ENCODE results near the gene C11orf86. TPM values are rescaled to one million over a fixed set of nuclear protein-coding genes. Genes with fewer than 3 reads are reported as not detected.
"Not testable (repeated sequence)": the region's sequence is repeated elsewhere in the genome, so short reads cannot be mapped to it uniquely, and the experiment has no call there.

C11orf86 gene
- polyA plus RNA-seq, 5 donors = not detected

DNA sequence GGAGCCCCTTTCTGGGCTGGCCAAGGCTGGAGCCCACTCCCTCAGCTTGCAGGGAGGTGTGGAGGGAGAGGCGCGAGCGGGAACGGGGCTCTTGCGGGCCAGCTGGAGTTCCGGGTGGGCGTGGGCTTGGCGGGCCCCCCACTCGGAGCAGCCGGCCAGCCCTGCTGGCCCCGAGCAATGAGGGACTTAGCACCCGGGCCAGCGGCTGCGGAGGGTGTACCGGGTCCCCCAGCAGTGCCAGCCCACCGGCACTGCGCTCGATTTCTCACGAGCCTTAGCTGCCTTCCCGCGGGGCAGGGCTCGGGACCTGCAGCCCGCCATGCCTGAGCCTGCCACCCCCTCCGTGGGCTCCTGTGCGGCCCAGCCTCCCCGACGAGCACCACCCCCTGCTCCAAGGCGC lies 13.6 kb downstream of the C11orf86 start:
- DNase-seq = not testable (repeated sequence)

DNA sequence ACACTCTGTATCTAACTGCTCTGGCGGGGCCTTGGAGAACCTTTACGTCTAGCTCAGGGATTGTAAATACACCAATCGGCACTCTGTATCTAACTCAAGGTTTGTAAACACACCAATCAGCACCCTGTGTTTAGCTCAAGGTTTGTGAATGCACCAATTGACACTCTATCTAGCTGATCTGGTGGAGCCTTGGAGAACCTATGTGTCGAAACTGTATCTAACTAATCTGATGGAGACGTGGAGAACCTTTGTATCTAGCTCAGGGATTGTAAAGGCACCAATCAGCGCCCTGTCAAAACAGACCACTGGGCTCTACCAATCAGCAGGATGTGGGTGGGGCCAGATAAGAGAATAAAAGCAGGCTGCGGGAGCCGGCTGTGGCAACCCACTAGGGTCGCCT lies 14.3 kb downstream of the C11orf86 start:
- DNase-seq = not testable (repeated sequence)

DNA sequence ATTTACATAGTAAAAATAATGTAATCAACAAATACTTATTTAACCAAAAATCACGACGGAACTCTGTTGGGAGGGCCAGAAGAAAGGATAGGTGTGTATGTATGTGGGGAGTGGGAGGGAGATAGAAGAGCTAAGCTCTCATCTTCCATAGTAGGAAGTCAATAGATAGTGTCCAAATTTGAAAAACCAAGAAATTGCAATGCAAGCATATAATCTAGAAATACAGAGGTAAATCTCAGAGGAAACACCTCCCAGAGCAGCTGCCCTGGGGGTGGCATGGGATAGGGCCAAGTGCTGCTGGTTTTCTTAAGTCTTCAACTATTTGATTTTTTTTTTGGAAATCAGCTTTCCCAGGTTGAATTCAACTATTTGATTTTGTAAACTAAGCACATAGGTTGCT lies 16.9 kb downstream of the C11orf86 start:
- no peak for DNase-seq

DNA sequence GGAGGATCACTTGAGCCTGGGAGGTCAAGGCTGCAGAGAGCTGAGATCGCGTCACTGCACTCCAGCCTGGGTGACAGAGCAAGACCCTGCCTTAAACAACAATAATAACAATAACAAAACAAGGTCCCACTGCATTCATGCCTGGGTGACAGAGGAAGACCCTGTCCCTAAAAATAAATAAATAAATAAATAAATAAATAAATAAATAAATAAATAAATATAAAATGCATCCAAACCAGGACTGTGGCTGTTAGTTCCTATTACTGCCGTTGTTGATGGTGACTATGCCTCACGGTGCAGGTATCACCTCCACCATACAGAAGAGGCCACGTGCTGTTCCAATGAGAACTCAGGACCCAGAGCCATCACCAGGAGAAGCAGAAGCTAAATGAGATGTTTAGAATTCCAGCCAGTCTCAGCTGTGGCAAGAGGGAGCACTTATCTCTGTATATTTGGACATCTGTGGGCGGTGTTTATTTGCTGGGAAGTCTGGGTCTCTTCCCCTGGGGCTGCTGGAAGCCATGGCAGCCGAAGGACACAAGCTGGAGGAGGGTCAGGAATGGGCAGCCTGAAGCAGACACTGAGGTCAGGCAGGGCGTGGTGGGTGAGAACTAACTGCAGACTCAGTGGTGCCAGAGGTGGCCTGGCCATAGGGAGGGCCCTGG lies 21.6 kb downstream of the C11orf86 start:
- DNase-seq = no peak

DNA sequence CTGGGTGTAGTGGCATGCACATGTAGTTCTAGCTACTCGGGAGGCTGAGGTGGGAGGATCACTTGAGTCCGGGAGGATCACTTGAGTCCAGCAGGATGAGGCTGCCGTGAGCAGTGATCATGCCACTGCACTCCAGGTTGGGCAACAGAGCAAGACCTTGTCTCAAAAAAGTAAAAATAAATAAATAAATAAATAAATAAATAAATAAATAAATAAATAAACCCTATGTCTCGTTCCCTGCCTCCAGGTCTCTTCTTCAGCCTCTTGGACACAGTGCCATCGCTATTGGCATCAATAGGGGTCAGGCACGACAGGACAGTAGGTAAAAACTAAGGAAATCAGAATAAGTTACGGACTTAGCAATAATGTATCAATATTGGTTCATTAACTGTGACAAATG lies 24.5 kb downstream of the C11orf86 start:
- no peak for DNase-seq

DNA sequence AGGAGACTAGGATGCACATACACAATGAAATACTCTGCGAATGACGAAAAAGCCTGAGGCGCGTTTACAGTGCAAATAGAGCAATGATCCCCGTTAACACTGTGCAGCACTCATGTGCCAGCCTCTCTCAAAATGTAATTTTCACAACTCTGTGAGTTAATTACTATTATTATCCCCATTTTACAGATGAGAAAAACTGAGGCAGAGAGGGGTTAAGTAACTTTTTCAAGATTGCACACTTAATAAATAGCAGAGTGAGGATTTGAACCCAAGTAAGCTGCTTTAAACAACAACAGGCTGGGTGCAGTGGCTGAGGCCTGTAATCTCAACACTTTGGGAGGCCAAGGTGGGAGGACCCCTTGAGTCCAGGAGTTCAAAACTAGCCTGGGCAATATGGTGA lies 26.2 kb downstream of the C11orf86 start:
- no peak for DNase-seq

DNA sequence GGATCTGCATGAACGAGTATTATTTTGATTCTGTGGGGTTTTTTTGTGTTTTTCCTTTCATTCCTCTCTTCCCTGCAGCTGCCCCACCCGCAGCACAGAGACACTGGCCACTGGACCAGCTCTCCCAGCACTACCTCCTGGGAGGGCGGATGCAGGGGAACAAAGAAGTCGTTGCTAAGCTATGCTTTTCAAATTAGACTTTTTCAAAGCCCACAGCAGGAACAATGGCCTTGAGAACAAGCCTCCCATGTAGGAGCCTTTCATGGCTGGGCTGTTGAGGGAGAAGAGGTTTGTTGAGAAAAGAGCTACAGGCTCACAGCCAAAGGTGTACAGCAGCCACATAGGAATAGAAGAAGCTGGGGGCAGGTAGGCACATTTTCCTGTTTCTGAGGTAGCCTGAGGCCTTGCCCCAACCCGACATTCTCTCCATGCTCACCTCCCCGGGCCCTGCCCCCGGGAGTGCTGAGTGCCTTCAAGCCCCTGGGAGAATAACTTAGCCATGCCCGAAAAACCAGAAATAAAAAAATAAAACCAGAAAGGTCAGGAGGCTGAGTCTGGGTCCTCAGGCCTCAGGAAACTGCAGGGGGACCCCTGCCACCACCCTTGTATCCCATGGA lies 27.3 kb downstream of the C11orf86 start:
- no peak for DNase-seq

DNA sequence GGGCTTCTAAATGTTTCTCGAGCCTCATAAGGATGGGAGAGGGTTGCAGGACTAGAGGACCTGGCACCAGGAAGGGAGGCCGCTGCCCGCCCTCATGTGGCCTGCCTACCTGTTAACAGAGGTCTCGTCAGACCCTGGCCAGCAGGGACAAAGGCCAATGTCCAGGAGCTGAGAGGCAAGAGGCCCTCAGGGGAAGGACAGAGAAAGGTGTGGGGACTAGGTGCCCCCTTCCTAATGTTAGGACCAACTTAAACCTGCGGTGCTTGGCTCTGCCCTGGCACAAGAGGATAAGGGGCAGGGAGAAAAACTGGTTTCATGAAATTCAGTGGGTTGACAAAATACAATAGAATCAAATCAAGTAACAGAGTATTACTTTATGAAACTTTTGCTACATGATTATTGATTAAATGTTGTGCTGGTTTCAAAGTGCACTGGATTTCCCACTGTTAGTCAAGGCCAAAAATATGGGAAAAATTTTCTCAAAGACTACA lies 27.9 kb downstream of the C11orf86 start:
- no peak for DNase-seq

DNA sequence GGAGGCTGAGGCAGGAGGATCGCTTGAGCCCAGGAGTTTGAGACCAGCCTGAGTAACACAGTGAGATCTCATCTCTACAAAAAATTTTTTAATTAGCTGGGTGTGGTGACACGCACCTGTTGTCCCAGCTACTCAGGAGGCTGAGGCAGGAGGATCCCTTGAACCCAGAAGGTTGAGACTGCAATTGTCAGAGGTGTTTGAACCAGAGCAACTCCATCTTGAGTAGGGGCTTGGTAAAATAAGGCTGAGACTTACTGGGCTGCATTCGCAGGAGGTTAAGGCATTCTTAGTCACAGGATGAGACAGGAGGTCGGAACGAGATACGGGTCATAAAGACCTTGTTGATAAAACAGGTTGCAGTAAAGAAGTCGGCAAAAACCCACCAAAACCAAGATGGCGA lies 30.1 kb downstream of the C11orf86 start:
- not testable (repeated sequence) for DNase-seq

DNA sequence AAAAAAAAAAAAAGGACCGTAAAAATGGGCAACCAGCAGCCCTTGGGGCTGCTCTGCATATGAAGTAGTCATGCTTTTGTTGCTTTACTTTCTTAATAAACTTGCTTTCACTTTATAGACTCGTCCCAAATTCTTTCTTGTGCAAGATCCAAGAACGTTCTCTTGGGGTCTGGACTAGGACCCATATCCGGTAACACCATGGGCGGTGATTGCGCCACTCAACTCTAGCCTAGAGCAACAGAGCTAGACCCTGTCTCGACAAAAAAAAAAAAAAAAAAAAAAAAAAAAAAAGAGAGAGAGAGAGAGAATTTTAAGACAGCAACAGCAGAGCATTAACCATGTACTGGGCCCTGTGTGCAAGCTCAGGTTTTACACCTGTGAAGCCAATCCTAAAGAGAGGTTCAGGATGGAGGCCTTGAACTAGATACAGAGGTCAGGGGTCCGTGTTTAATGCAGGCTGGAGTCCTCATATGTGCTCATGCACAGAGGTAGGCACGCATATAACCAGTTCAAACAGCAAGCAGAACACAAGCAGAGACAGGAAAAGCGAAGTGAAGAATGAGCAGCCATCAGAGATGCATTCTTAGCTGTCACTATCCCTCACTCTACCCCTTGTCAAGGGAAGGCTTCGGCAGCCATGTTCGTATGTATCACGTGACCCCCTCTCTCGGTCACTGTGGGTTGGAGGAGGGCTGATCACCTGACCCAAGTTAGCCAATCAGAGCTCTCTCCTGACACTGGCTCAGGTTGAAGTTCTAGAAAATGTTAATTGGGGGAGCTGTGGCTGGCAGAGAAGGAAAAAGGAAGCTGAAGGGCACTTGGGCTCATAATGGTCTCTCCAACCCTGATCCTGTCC lies 31.2 kb downstream of the C11orf86 start:
- no peak for DNase-seq

DNA sequence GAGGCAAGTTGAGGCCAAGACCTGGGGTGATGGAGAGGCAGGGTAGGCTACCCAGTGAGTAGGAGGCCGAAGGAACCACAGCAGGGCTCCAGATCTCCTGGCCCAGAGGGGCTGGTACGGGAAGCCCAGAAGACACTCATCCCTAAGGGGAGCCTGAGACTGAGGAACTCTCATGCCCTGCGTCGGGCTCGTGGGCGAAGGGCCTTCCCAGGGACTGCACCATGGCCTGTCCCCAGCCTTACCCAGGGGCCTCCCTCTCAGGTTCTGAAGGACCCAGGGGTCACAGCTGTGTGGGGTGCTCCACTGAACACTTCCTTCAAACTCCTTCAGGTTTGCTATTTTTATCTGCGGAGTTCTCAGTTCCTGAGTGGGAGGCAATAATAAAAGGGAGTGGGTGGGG lies 32.0 kb downstream of the C11orf86 start:
- no peak for DNase-seq

DNA sequence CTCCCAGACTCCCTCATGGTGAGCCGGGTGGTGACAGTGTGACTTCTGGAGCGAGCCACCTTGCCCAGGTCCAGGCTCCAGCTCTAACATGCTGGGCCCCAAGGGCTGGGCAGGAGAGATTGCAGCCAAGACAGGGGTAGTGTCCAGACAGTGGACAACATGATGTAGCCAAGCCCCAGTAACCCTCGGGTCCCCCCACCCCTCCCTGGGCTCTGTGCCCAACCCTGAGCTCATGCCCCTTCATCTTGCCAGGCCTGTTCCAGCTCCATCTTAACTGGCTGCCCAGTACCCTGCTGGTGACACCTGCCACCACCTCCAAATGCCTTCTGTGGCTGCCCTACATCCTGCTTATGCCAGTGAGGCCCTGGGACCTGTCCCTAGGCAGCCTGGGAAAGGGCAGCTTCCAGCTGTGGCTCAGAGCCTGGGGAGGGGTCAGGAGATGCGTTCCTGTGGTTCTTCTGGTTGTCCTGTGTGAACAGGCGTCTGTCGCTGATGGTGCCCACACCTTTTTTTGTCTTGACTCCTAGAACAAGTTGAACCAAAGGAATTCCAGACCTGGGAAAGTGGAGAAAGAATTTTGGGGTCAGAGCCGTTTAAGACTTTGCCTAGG lies 35.3 kb downstream of the C11orf86 start:
- no peak for DNase-seq

DNA sequence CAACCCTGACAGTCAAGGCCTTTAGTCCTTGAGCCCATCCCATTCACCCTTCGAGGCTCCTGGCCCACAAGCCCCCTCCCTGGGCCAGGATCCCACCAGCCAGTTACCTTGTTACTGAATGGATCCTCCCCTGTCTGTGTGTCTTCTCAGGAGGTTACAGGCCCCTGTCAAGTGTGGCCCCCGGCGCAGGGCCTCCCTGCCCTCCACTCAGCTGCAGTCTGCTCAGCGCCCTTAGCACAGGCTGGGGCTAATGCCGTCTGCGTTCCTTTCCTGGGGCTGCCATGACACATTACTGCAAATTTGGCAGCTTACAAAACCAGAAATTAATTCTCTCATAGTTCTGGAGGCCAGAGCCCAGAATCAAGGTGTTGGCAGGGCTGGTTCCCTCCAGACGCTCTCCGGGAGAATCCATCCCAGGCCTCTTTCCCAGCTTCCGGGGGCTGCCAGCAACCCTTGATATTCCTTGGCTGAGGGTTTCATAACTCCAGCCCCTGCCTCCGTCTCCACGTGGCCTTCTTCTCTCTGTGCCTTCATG lies 38.5 kb downstream of the C11orf86 start:
- no peak for DNase-seq

DNA sequence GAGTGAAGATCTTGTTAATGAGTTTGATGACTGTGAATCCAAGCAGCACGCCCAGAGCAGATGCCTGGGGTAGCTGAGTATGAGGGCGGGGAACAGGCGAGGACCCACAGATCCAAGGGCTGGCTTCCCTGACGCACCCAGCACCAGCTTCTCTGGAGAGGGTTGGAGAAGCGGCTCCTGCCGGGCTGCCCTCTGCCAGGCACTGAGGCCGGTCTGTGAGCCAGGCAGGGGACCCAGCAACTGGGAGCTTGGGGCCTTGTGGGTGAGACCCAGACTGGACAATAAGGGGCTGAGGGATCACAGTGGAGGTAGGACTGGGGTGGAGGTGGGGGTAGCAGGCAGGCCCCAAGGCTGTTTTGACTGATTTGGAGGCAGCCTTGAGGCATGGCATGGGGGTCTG lies 39.2 kb downstream of the C11orf86 start:
- no peak for DNase-seq

DNA sequence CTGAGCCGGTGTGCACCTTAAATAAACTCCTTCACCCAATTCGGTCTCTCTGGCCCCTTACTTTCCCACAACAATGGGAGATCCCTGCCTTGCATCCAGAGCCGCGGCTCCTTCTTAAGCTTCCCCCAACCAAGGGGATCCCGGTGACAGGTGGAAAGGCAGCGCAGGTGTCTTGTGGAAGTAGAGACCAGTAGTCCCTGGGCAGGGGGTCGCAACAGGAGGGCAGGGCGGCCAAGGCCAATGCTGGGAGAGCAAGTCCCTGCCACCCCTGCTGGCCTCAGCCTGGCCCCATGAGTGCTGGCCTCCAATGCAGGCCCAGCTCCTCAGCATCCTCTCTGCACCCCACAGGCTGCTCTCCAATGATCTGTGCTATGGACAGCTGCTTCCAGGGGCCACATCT lies 39.9 kb downstream of the C11orf86 start:
- DNase-seq = no peak

DNA sequence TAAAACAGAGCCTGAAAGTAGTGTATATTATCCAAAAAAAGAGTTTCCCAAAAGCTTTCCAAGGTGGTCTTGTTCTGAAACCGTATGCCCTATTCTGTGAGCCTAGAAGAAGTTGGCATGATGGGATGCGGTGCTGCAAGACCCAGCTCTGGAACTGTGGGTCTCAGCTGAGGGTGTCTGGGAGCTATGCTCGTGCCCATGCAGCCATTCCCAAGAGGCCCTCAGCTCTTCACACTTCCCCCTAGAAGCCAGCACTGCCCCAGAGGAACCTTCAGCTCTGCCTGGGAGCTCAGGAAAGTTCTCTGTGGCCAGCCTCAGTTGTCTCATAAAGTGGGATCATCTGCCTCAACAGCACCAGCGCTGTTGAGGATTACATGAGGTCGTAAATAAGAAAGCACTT lies 41.4 kb downstream of the C11orf86 start:
- no peak for DNase-seq

DNA sequence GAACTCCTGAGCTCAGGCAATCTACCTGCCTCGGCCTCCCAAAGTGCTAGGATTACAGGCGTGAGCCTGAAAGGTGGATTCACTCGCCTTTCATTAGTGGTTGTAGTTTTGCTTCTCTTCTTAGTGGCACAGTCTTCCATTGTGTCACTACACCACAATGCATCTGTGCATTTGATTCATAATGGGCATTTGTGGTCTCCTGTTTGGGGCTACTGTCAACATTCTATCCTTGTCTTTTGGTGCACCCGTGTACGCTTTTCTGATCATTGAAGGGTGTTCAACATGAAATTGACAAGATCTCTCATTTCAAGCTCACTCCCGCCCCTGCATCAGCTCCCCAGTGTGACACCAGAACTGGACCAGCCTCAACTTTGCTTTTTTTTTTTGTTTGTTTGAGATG lies 45.8 kb downstream of the C11orf86 start:
- no peak for DNase-seq

DNA sequence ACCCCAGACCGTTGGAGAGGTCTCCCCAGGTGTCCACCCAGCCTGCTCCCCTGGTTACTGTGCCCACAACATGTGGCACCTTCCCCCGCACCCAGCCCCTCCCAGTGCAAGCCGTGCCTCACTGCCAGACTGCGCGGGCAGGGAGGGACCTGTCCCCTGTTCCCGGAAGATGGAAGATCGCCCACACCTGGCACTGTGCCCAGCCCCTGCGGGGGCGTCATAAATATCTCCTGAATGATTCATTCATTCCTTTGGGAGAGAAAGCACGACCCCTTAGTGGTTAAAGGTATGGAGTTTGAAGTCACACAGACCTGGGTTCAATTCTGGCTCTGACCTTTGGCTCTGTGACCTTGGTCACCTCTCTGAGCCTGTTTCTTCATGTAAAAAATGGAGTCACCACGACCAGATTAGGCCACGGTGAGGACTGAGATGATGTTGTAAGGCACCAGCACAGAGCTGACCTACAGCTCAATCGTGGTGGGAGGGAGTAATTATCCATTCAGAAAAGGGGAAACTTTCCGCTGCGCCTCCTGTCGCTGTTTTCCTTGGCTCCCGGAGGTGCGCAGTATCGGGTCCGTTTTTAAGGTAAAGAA lies 47.3 kb downstream of the C11orf86 start:
- DNase-seq = no peak

DNA sequence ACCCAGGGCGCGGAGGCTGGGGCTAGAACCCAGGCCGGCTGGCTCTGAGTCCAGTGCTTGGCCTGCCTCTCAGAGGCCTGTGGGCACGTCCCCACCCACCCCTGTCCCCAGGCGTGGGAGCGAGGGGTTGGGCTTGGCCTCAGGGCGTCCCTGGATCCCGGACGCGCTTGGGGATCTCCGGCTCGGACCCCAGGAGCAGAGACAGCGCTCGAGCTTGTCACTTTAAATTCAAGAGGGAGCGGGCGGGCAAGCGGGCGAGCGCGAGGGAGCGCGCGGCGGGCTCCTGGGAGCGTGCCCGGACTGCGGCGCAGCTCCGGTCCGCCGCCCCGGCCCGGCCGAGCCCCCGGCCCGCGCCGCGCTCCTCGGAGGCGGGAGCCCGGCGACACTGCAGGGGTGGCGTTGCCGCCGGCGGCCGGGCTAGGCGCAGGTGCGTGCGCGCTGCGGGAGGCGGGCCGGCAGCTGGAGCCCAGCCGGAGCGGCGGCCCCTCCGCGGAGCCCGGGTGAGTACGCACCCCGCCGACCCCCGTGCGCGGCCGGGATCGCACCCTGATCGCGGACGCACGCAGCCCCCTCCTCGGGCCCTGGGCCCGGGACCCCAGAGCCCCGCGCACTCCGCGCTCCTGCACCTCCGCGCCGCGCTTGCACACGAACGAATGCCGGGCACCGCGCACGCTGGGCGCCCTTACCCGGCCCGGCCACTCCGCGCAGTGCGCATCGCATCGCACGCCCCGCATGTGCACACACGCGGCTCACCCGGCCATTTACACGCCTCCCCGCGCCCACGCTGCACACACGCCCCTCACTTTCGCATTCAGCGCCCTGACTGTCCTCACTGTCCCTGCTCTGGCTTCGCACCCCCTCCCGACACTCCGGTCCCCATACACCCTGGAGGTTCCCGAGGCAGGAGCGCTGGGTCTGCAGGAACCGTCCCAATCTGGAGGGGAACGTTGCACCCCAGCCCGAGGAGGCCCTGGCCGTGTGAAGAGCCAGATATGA lies 48.2 kb downstream of the C11orf86 start, which contains the start of gene SYT12:
Gene SYT12, plus strand, starts transcription at position 174 of the 996 bp plus-strand sequence. CDS start 7,011 bp downstream, outside the sequence.
- DNase-seq = no peak

DNA sequence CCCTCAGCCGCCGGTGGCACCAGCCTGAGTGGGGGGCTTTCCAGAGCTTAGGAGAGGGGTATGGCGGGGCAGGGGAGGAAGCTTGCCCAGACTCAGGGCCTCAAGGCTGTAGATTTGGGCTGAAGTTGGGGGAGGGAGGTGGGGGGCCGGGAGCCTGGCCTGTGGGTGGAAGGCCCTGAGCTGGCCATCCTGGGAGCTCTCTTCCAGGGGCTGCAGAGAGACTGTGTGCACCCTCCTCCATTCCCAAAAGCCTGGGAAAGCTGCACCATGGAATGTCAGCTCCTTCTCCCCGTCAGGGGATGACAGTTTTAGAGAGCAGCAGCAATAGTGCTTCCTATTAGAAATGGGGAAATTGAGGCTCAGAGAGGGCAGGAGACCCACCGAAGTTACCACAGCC lies 48.9 kb downstream of the C11orf86 start:
- no peak for DNase-seq

Measured in right lung (tissue), 5 donors.